GM12878 (cell line): ENCODE measurements around the gene TSC22D4.

Source experiments
- EP300 ChIP-seq, 2 experiments: fragments of 150-350 bp in 1 of 2; IDR thresholded peaks; 2 replicates each; pipeline ENCODE4 v1.6.1; 2011 to 2012; ENCODE audit warnings: low read depth in 2 of 2, low read length in 2 of 2, borderline replicate concordance in 1 of 2, improper control_type of control experiment in 1 of 2, inconsistent platforms in 1 of 2; ENCODE audit not compliant: control insufficient read depth in 1 of 2
- FOS ChIP-seq: IDR thresholded peaks from 3 replicates; pipeline ENCODE4 v1.6.1; 2011; ENCODE audit warnings: borderline replicate concordance; ENCODE audit not compliant: insufficient read length; ENCODE audit errors: extremely low read depth
- RAD21 ChIP-seq: IDR thresholded peaks from 2 replicates; pipeline ENCODE4 v1.6.1; 2011; ENCODE audit warnings: mild to moderate bottlenecking, low read depth, low read length, moderate library complexity; ENCODE audit not compliant: insufficient read depth
- SIN3A ChIP-seq: IDR thresholded peaks from 2 replicates; pipeline ENCODE4 v1.6.1; 2012; ENCODE audit warnings: low read depth, low read length, improper control_type of control experiment
- TAF1 ChIP-seq: IDR thresholded peaks from 2 replicates; pipeline ENCODE4 v1.6.1; 2011; ENCODE audit warnings: mild to moderate bottlenecking, low read depth, low read length, borderline replicate concordance
- TARDBP ChIP-seq: IDR thresholded peaks from 2 replicates; pipeline ENCODE4 v1.6.1; 2016; ENCODE audit warnings: borderline replicate concordance
- TF ChIP-seq, protein P1 (sequence below), 3 experiments: IDR thresholded peaks in 2 of 3; conservative IDR thresholded peaks in 1 of 3; 2 replicates each; pipeline ENCODE4 v1.5.1; 2011; ENCODE audit warnings: low read depth in 3 of 3, low read length in 3 of 3, mild to moderate bottlenecking in 3 of 3, control low read depth in 2 of 3, moderate library complexity in 2 of 3, inconsistent platforms in 1 of 3, mixed read lengths in 1 of 3; ENCODE audit not compliant: control insufficient read depth in 2 of 3, insufficient read depth in 1 of 3; ENCODE audit errors: extremely low read depth in 1 of 3
- TF ChIP-seq, protein P2 (sequence below): fragments of 450-650 bp; formaldehyde crosslinking; IDR thresholded peaks from 2 replicates; pipeline ENCODE4 v1.4.0; 2020; ENCODE audit warnings: mild to moderate bottlenecking, moderate library complexity
- TF ChIP-seq, protein P3 (sequence below): IDR thresholded peaks from 2 replicates; pipeline ENCODE4 v1.6.1; 2012; ENCODE audit warnings: mild to moderate bottlenecking, low read depth, low read length
- TF ChIP-seq, protein P4 (sequence below): IDR thresholded peaks from 2 replicates; pipeline ENCODE4 v1.6.1; 2012; ENCODE audit warnings: low read depth, low read length, improper control_type of control experiment

DNA sequence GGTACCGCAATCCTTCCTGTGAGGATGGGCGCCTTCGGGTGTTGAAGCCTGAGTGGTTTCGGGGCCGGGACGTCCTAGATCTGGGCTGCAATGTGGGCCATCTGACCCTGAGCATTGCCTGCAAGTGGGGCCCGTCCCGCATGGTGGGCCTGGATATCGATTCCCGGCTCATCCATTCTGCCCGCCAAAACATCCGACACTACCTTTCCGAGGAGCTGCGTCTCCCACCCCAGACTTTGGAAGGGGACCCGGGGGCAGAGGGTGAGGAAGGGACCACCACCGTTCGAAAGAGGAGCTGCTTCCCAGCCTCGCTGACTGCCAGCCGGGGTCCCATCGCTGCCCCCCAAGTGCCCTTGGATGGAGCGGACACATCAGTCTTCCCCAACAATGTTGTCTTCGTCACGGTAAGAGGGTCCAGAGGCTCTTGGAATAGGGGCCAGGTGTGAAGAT, 47.7 kb downstream of the TSC22D4 start:
- TF ChIP-seq, protein P1, sequence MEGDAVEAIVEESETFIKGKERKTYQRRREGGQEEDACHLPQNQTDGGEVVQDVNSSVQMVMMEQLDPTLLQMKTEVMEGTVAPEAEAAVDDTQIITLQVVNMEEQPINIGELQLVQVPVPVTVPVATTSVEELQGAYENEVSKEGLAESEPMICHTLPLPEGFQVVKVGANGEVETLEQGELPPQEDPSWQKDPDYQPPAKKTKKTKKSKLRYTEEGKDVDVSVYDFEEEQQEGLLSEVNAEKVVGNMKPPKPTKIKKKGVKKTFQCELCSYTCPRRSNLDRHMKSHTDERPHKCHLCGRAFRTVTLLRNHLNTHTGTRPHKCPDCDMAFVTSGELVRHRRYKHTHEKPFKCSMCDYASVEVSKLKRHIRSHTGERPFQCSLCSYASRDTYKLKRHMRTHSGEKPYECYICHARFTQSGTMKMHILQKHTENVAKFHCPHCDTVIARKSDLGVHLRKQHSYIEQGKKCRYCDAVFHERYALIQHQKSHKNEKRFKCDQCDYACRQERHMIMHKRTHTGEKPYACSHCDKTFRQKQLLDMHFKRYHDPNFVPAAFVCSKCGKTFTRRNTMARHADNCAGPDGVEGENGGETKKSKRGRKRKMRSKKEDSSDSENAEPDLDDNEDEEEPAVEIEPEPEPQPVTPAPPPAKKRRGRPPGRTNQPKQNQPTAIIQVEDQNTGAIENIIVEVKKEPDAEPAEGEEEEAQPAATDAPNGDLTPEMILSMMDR (IDR thresholded peaks at IDR 0.05 in 2 of 3, conservative IDR thresholded peaks at IDR 0.05 in 1 of 3; ENCODE audit: control insufficient read depth in 2 of 3, extremely low read depth in 1 of 3, insufficient read depth in 1 of 3, low read depth in 3 of 3, low read length in 3 of 3): no peak
- TF ChIP-seq EP300 (IDR thresholded peaks at IDR 0.05; ENCODE audit: borderline replicate concordance in 1 of 2, control insufficient read depth in 1 of 2, low read depth in 2 of 2, low read length in 2 of 2): no peak
- TF ChIP-seq RAD21: no peak
- TF ChIP-seq TAF1: no peak
- no peak for TF ChIP-seq SIN3A
- TF ChIP-seq, protein P2, sequence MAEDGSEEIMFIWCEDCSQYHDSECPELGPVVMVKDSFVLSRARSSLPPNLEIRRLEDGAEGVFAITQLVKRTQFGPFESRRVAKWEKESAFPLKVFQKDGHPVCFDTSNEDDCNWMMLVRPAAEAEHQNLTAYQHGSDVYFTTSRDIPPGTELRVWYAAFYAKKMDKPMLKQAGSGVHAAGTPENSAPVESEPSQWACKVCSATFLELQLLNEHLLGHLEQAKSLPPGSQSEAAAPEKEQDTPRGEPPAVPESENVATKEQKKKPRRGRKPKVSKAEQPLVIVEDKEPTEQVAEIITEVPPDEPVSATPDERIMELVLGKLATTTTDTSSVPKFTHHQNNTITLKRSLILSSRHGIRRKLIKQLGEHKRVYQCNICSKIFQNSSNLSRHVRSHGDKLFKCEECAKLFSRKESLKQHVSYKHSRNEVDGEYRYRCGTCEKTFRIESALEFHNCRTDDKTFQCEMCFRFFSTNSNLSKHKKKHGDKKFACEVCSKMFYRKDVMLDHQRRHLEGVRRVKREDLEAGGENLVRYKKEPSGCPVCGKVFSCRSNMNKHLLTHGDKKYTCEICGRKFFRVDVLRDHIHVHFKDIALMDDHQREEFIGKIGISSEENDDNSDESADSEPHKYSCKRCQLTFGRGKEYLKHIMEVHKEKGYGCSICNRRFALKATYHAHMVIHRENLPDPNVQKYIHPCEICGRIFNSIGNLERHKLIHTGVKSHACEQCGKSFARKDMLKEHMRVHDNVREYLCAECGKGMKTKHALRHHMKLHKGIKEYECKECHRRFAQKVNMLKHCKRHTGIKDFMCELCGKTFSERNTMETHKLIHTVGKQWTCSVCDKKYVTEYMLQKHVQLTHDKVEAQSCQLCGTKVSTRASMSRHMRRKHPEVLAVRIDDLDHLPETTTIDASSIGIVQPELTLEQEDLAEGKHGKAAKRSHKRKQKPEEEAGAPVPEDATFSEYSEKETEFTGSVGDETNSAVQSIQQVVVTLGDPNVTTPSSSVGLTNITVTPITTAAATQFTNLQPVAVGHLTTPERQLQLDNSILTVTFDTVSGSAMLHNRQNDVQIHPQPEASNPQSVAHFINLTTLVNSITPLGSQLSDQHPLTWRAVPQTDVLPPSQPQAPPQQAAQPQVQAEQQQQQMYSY: no peak
- no peak for TF ChIP-seq FOS
- TF ChIP-seq, protein P3, sequence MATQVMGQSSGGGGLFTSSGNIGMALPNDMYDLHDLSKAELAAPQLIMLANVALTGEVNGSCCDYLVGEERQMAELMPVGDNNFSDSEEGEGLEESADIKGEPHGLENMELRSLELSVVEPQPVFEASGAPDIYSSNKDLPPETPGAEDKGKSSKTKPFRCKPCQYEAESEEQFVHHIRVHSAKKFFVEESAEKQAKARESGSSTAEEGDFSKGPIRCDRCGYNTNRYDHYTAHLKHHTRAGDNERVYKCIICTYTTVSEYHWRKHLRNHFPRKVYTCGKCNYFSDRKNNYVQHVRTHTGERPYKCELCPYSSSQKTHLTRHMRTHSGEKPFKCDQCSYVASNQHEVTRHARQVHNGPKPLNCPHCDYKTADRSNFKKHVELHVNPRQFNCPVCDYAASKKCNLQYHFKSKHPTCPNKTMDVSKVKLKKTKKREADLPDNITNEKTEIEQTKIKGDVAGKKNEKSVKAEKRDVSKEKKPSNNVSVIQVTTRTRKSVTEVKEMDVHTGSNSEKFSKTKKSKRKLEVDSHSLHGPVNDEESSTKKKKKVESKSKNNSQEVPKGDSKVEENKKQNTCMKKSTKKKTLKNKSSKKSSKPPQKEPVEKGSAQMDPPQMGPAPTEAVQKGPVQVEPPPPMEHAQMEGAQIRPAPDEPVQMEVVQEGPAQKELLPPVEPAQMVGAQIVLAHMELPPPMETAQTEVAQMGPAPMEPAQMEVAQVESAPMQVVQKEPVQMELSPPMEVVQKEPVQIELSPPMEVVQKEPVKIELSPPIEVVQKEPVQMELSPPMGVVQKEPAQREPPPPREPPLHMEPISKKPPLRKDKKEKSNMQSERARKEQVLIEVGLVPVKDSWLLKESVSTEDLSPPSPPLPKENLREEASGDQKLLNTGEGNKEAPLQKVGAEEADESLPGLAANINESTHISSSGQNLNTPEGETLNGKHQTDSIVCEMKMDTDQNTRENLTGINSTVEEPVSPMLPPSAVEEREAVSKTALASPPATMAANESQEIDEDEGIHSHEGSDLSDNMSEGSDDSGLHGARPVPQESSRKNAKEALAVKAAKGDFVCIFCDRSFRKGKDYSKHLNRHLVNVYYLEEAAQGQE: no peak
- TF ChIP-seq, protein P4, sequence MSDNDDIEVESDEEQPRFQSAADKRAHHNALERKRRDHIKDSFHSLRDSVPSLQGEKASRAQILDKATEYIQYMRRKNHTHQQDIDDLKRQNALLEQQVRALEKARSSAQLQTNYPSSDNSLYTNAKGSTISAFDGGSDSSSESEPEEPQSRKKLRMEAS: no peak
- no peak for TF ChIP-seq TARDBP
